ENCODE results near the gene CTSE.

CTSE gene

DNA sequence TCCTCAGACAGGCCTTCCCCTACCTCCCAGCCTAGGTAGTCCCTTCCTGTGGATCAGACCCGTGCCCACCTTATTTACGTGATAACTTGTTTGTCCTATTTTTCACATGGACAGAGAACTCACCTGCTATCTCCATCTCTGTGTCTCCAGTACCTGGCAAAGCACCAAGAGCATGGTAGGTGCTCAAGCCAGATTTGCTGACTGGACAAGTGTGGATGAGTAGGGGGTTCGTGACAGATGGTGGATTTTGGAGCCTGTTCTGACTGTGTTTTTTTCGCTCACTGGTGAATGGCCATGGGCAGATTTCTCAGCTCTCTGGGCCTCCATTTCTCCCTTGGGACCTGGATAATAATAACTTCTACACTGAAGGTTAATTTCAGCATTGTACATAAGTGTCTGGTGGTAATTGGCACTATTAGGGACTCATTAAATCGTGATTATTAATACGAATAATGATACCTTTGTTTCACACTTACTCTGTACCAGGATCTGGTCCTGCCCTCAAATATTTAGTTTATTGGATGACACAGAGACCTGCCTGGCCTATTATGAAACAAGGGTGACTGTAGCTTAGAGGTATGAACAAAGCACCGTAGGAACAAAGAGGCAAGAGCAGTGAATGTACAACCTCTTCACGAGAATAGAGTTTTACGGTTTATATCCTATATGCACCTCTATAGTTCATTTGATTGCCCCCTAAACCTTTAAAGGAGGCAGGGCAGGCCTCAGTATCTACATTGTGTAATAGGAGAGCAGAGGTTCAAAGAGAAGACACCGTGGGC lies 56.0 kb downstream of the CTSE start:
- DNase-seq, result no peak

DNA sequence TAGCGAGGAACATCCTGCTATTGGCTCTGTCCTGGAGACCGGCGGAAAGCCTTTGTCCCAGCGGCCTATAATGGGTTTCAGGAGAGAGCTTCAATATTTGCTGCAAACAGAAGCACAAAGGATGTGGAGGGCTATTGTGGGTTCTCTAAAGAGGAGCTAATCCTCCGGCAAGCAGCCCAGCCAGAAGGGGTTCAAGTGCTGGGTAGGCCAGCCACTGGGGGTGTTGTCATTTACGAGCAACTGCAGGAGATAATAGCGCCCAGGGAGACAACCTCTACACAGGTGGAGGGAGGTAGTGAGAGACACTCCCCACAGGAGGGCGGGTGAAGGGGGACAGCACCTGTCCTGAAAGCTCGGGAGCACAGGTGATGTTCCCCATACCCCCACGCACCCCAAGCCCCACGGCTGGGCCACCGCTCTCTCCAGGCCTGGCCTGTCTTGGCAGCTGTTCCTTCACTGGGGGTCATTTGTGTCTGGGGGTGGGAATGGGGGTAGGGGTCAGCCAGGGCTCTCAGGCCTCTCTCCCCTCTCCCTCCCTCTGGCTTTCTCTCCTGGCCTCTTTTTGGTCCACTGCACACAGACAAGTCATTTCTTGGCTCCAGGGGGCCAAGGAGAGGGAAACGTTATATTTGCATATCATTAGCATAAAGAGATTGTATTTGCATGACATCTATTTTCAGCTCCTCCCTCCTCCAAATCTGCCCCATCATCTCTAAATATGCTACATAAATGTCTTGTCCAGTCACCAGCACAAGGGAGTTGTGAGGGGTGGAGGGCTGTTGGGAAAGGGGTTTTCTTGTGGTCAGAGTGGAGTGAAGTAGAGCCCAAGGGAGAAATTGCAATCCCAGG lies 58.4 kb downstream of the CTSE start:
- DNase-seq, result no peak

DNA sequence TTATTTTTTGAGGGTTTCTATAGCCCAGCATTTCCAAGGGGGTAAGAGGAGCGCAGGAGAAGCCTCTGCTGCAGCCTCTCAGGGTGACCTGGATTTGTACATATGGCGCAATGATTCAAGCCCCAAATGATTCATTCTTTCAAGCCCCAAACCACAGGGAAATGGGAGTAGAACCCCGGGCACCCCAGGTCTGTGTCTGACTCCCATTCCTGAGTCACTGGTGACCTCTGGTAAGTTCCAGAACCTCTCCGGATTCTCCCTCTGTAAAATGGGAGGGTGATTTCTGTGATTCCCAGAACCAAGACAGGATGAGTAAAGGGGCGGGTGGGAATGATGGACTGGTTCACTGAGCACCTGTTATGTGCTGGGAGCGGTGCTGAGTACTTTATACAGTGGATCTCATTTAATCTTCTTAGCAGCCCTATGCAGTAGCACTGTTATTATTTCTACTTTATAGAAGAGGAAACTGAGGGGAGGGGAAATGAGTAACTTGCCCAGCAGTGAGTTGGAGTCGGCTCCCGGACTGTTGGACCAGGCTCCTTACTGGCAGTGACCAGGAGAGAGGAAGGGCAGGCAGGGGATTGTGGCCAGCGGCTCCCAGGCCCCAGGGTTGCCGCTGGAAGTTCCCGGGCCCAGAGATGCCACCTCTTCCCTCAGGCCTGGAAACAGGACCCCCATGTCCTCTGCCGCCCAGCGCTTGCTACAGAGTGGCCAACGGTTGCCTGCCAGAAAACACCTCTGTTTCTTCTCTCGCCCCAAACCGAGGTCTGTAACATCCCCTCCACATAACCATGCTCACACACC lies 60.1 kb downstream of the CTSE start:
- no peak for DNase-seq

DNA sequence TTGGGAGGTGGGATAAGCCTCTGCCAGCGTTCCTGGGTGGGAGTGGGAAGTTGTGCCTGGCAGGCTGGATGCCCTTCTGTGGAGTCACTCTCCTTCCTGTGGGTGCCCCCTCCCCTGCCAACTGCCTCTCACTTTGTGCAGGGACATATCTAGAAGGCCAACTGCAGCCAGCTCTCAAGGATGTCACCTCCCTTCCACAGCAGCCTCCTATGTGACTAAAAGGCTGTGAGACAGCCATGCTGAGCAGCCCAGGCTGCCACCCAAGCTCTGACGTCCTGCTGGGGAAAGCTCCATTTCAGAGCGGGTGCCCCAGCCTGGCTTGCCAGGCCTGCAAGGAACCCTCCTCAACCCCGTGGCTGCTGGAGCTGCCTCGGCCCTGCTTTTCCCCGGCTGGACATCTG lies 60.9 kb downstream of the CTSE start:
- no peak for DNase-seq

DNA sequence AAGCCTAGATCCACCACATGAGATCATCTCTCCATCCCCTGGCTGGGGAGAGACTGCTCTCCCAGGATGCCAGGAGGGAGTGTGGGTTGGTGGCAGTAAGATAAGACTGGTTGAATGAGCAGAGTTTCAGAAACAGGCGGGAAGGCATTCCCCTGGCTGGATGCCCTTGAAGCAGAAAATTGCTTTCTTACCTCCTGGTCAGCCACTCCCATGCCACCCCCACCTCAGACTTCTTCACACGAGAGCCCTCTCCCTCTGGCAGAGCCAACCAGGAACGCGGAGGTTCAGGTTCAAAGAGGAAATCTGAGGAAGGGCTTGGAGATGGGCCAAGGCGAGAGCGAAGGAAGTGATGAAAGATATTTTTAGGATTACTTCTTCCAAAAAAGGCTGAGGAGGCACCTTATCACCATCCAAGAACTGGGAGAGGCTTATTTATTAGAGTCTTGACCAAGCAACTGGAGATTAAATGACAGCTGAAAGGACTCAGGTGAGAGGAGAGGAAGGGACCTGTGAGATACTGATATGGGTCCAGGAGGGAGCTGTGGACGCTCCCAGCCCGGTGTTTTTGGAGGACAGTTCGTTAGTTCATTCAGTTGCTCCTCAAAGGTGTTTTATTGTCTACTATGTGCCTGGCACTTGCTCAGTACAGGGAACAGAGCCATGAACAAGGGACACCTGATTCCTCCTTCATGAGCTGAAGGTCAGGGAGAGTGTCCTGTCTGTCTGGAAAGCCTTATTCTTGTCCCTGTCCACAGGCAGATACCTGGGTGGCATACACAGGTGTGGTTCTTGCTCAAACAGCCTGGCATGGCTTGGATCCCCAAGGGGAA lies 61.5 kb downstream of the CTSE start:
- no peak for DNase-seq

DNA sequence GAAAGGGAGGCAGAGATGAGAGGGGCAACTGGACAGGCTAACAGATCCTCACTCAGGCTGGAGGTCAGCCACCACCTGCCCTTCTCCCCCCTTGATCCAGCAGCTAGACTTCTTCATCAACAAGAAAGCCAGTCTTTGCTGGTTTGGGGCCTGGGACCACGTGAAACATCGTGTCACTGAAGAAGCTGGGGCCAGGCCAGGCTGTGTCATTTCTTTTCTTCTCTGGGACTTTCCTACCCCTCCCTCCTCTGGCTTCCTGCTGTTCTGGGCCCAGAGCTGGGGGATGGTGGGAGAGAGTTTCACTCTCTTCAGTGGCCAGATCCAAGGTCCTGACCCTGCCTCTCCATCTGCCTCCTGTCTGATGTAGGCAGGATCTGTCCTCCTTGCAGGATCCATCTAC lies 62.3 kb downstream of the CTSE start:
- DNase-seq, result no peak

DNA sequence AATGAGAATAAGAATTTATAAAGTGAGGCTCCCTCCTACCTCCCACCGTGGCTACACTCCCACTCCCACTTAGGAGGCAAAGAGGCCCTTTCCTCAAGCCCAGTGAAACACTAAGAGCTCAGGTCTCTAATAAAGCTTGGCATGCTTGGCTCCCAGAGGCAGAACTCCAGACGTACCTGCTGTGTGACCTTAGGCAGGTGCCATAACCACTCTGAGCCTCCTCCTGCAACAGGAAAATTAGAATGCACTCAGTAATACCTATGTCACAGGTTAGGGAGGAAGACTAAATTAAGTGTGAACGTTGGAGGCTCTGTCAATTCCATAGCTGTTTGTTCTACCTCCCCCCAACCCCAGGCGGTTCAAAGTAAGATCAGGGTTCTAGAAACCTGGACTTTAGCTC lies 63.9 kb downstream of the CTSE start:
- DNase-seq, result no peak
